ENCODE measurements around the gene KIFC3. TPM values are rescaled to one million over a fixed set of nuclear protein-coding genes. Genes with fewer than 3 reads are reported as not detected.

KIFC3 gene
- total RNA-seq, 2 donors from 2014 or later, result 40.6 to 59.5 TPM

DNA sequence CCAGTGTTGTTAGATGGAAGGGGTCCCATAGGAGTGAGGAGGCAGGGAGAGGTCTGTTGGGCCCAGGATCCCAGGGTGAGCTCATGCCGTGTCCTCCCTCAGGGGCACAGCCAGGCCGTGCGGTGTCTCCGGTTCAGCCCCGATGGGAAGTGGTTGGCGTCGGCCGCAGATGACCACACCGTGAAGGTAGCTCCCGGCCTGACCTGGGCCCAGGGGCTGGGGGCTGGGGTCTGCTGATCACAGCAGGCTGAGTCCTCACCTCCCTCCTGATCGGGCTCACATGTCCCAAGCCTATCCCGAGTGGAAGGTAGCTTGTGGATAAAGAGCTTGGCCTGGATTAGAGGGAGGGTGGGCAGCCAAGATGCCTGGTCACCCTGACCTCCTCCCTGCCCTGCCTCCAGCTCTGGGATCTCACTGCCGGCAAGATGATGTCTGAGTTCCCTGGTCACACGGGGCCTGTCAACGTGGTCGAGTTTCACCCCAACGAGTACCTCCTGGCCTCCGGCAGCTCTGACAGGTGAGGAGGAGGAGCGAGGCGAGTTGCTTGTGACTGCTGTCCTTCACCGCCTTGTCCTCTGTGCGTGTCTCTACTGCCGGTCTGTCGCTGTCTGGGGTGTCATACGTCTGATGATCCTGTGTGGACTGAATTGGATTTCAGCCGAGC, 50.6 kb downstream of the KIFC3 start:
- H3K36me3 ChIP-seq, result peaks cover 24% of the 10 kb centered on the region
- H3K9me3 ChIP-seq, result no peaks in the 10 kb centered on the region
- peaks cover 0 to 2% of the 10 kb centered on the region in 2 donors for H3K4me1 ChIP-seq
- no peaks in the 10 kb centered on the region for H3K27me3 ChIP-seq
- no peak overlapping the region for H3K27ac ChIP-seq
- no peak for DNase-seq (ENCODE audit: low spot score)
- H3K4me3 ChIP-seq, result no peak overlapping the region
- TF ChIP-seq CTCF (IDR thresholded peaks at IDR 0.05), result no peak

- Histone ChIP-seq H3K9me3 (no peaks in the 10 kb centered on the region), H3K36me3 (peaks cover 24% of the 10 kb centered on the region), H3K27ac (no peak overlapping the region), H3K4me3 (no peak overlapping the region), H3K27me3 (no peaks in the 10 kb centered on the region), H3K4me1 (no peaks in the 10 kb centered on the region)
- no peak for DNase-seq (ENCODE audit: low spot score)
- no peak for TF ChIP-seq CTCF (IDR thresholded peaks at IDR 0.05)
Measured at GRCh38 chr16:57750796-57751538, 51.3 kb downstream of the KIFC3 start.

DNA sequence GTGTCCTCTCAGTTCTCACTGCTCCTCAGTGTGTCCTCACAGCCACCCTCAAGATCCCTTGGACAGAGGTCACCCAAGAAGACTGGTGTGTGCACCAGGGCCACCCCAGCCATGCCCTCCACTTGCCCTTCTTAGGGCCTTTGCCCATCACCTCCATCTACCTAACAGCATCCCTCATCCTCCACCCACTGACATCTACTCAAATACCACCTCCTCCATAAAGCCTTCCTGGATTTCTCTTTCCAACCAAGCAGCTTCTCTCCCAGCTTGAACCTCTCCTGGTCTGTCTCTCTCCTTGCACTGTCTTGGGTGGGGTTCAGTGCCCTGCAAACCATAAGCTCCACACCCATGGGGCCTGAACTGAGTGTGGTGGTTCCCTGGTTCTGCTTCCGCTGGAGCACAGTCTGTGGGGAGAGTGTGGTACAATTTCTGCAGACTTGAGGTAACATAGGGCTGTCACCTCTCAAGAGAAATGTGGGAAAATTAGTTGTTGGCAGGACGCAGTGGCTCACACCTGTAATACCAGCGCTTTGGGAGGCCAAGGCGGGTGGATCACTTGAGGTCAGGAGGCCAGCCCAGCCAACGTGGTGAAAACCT, 52.3 kb downstream of the KIFC3 start:
- Histone ChIP-seq H3K4me3 (no peak overlapping the region), H3K36me3 (peaks cover 16% of the 10 kb centered on the region)
- no peak for TF ChIP-seq CTCF (IDR thresholded peaks at IDR 0.05)

GRCh38 chr16:57749101-57749692, 53.1 kb downstream of the KIFC3 start:
- H3K9me3 ChIP-seq, result no peaks in the 10 kb centered on the region
- no peaks in the 10 kb centered on the region for H3K4me1 ChIP-seq
- peaks cover 16% of the 10 kb centered on the region for H3K36me3 ChIP-seq
- no peak overlapping the region for H3K4me3 ChIP-seq
- DNase-seq (ENCODE audit: low spot score), result no peak
- TF ChIP-seq CTCF (IDR thresholded peaks at IDR 0.05), result no peak
- H3K27me3 ChIP-seq, result no peaks in the 10 kb centered on the region
- no peak overlapping the region for H3K27ac ChIP-seq

More for the DNA sequence above, 52.3 kb downstream of the KIFC3 start:
- Histone ChIP-seq H3K9me3 (no peaks in the 10 kb centered on the region), H3K27me3 (no peaks in the 10 kb centered on the region), H3K27ac (no peak overlapping the region), H3K4me1 (no peaks in the 10 kb centered on the region)
- no peak for DNase-seq (ENCODE audit: low spot score)

DNA sequence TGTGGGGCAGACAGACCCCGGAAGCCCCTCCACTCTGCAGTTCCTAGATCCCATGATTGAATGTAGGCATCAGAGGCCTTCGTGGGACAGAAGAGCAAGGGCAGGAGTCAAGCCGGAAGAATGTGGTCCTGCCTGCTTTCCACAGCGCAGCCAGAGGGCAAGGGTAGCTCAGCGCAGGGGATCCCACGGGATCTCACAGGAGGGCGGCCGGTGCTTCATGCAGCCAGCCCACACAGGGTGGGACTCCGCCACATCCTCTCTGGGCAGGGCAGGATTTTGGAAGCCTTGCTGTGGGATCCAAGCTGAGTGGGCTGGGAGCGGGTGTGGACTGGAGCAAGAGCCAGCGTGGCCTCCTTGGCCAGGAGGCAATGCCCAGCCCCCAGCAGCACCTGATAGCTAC, 53.7 kb downstream of the KIFC3 start:
- no peak for TF ChIP-seq CTCF (IDR thresholded peaks at IDR 0.05)
- Histone ChIP-seq H3K36me3 (peaks cover 16% of the 10 kb centered on the region), H3K27me3 (no peaks in the 10 kb centered on the region), H3K4me3 (no peak overlapping the region), H3K9me3 (no peaks in the 10 kb centered on the region), H3K4me1 (no peaks in the 10 kb centered on the region), H3K27ac (no peak overlapping the region)
- no peak for DNase-seq (ENCODE audit: low spot score)
